Stimulated activated CD4-positive, alpha-beta T cell treated with anti-CD3 and anti-CD28 coated beads, Interleukin-15, amount 100 ng/mL, for 48 hours (primary cell): ENCODE measurements around the gene POLD3.

Experiments used
- DNase-seq, 2 donors: peaks; one replicate each; pipeline ENCODE4 v3.0.0-alpha.2; 2020; ENCODE audit warnings: low read depth in 2 of 2

POLD3 gene

GRCh38 chr11:74691755-74692154 lies 99.4 kb downstream of the POLD3 start:
- DNase-seq, result no peak
